GM12801 (cell line): Measurements from ENCODE around the gene ZFX.

ENCODE experiments used
- TF ChIP-seq, protein P1 (sequence below): IDR thresholded peaks from one replicate; pipeline ENCODE4 v1.5.1; 2011; ENCODE audit warnings: control low read depth; ENCODE audit not compliant: insufficient read length; ENCODE audit errors: extremely low read depth

ZFX gene

DNA sequence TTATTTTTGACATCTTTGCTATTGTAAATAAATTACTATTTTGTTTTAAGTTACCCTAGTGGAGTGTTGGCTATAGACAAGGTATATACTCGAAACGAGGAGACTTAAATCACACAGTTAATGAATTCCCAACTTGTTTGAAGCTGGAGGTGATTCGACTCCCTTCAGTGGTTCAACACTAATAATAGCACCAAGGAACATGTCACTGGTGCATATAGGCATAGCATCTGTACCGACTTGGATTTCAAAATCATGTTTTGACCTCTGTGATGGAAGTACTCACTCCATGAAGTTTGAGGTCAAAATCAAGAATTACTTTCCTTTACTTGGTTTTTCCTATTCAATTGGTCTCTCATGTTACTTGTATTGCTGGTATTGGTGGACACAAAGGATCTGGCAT, 66.5 kb downstream of the ZFX start:
- TF ChIP-seq, protein P1, sequence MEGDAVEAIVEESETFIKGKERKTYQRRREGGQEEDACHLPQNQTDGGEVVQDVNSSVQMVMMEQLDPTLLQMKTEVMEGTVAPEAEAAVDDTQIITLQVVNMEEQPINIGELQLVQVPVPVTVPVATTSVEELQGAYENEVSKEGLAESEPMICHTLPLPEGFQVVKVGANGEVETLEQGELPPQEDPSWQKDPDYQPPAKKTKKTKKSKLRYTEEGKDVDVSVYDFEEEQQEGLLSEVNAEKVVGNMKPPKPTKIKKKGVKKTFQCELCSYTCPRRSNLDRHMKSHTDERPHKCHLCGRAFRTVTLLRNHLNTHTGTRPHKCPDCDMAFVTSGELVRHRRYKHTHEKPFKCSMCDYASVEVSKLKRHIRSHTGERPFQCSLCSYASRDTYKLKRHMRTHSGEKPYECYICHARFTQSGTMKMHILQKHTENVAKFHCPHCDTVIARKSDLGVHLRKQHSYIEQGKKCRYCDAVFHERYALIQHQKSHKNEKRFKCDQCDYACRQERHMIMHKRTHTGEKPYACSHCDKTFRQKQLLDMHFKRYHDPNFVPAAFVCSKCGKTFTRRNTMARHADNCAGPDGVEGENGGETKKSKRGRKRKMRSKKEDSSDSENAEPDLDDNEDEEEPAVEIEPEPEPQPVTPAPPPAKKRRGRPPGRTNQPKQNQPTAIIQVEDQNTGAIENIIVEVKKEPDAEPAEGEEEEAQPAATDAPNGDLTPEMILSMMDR: no peak

DNA sequence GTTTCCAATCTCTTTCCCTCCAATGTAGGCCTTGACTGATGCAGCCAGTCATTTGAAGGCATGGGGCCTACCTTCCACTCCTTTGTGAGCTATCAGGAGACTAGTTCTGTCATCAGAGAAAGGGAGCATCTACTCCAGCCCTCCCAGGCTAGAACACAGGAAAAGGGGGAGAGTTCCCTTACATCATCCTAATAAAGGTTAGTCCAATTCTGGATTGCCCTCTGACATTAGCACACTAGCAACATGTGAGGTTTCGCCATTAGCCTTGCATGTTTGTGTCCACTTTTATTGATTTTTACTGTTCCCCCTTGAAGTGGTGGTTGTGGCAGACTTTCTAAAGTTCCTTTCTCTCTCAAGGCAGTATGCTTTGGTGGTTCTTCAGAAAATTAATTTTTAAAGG, 67.3 kb downstream of the ZFX start:
- TF ChIP-seq, protein P1: no peak

DNA sequence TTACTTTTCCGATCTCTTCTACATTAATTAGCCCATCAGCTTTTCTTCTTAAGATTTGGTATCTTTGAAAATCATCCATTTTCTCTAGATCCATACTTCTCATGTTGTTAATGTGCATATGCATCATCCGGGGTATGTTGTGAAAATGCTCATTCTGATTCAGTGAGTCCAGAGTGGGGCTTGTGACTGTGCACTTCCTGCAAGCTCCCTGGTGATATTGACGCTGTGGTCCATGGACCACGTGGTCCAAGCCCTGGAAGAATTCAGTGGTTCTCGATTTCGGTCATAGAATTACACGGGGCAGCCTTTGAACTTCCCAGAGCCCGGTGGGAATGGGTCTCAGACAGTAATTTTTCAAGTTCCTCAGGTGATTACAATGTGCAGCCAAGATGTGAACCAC, 69.8 kb downstream of the ZFX start:
- TF ChIP-seq, protein P1: no peak

DNA sequence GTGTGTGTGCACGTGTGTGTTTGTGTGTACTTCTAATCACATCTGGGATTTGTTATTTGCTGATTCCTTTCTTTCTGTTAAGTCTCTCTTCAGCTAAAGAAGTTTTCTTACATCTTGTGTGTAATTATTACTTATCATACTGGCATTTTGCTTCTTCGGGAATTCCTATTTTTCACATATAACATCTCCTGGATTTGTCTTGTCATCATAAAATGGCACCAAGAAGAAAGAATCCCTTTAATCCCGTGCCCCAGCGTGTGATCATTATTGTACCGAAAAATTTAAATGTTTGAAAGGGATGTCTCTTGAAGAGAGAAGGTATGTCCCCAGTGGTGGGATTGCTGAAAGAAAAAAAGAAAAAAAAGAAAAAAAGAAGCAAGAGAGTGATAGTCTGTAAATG, 72.3 kb downstream of the ZFX start:
- TF ChIP-seq, protein P1: no peak

DNA sequence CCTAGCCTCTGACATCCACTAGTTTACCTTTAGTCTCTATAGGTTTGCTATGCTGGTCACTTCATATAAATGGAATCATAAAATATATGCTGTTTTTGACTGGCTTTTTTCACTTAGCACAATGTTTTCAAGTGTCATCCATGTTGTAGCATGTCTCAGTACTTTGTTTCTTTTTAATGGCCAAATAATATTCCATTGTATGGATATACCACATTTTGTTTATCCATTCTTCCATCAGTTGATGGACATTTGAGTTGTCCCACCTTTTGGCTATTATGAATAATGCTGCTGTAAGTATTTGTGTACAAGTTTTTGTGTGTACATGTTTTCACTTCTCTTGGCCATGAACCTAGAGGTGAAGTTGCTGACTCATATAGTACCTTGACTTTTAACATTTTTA, 75.7 kb downstream of the ZFX start:
- TF ChIP-seq, protein P1: no peak

DNA sequence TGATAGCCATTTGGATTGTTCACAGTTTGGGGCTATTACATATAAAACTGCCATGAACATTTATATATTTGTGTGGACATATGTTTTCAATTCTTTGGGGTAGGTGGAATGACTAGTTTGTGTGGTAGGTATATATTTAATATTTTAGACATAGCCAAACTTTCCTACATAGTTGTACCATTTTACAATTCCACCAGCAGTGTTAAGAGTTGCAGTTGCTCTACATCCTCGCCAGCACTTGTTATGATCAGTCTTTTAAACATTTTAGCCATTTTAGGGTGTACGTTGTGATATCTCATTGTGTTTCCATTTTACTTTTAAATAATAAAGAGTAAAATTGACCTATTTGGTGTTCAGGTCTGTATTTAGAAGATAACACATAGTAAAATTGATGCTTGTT, 76.6 kb downstream of the ZFX start:
- TF ChIP-seq, protein P1: no peak

DNA sequence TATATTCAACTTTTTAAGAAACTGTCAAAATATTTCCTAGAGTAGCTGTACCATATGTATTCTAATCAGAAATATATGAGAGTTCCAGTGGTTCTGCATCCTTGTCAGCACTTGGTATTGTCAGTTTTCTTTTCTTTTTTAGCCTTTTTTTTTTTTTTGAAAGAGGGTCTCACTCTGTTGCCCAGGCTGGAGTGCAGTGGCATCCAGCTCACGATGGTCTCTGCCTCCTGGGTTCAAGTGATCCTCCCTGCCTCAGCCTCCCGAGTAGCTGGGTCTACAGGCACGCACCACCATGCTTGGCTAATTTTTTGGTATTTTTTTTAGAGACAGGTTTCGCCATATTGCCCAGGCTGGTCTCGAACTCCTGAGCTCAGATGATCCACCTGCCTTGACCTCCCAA, 79.1 kb downstream of the ZFX start:
- TF ChIP-seq, protein P1: no peak

DNA sequence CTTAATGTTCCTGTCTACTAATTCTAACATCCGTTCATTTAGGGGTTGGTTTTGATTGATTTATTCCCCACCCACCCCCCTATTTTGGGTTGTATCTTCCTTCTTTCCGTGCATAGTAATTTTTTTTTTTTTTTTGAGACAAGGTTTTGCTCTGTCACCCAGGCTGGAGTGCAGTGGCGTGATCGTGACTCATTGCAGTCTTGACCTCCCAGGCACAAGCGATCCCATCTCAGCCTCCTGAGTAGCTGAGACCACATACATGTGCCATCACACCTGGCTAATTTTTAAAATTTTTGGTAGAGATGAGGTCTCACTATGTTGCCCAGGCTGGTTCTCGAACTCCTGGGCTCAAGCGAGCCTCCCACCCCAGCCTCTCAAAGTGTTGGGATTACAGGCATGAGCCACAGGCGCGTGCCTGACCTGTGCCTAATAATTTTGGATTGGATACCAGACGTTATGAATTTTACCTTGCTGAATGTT, 79.9 kb downstream of the ZFX start:
- TF ChIP-seq, protein P1: no peak
